ENCODE measurements around the gene NUP155.
"Not testable (repeated sequence)": the region's sequence is repeated elsewhere in the genome, so short reads cannot be mapped to it uniquely, and the experiment has no call there.

NUP155 gene

GRCh38 chr5:37370864-37371726 lies at the start of gene NUP155:
Gene NUP155, minus strand, starts transcription at chr5:37371106. Its CDS starts 129 bp downstream, at chr5:37370977.
- DNase-seq, result peak; percentile 52 to 97 (median 88)

DNA sequence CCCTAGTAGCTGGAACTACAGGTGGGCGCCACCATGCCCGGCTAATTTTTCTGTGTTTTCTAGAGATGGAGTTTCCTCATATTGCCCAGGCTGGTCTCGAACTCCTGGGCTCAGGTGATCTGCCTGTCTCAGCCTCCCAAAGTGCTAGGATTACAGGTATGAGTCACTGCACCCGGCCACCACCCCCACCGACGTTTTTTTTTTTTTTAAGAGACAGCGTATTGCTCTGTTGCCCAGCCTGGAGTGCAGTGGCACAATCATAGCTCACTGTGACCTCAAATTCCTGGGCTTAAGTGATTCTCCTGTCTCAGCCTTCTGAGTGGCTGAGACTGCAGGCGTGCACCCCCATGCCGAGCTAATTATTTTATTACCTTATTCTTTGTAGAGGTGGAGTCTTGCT lies 46.4 kb upstream of the NUP155 start:
- DNase-seq, result no peak

DNA sequence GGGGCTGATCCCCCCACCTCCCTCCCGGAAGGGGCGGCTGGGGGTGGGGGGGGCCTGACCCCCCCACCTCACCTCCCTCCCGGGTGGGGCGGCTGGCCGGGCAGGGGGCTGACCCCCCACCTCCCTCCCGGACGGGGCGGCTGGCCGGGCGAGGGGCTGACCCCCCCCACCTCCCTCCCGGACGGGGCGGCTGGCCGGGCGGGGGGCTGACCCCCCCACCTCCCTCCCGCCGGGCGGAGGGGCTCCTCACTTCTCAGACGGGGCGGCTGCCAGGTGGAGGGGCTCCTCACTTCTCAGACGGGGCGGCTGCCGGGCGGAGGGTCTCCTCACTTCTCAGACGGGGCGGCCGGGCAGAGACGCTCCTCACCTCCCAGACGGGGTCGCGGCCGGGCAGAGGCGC lies 44.5 kb upstream of the NUP155 start:
- DNase-seq, result not testable (repeated sequence)

DNA sequence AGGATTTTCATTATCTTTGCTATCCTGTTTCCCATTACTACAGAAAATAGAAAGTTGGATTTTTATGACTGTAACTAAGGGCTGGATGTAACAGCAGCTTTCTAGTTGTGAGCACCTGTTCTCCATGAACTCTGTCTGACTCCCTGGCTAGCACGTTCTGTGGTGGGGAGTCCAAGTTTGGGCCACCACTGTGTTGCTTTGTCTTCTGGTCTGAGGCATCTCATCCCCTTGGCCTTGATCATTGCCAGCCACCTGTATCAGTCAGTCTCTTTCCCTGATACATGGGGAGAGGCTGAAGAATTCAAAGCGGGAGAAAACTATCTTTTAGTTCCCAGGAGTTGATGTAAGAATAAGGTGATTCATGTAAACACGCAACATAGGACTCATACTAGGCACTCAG lies 41.6 kb upstream of the NUP155 start:
- no peak for DNase-seq

DNA sequence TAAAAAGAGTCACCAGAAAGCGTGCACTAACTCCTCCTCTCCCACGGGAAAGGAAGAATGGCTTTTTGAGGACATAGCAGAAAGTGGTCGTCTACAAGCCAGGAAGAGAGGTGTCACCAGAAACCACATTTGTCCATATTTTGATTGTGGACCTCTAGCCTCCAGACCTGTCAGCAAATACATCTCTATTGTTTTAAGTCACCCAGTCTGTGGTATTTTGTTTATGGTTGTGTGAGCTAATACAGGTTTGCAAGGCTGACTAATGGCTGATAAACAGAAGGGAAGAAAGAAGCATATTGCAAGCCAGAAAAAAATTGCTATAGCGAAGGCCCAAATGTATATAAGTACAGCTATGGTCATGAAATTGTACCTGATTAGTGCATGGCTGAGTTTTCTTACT lies 29.6 kb upstream of the NUP155 start:
- no peak for DNase-seq

- no peak for DNase-seq
Observed at GRCh38 chr5:37396352-37396751, 25.4 kb upstream of the NUP155 start.

GRCh38 chr5:37391591-37391990 lies 20.7 kb upstream of the NUP155 start:
- DNase-seq, result no peak

DNA sequence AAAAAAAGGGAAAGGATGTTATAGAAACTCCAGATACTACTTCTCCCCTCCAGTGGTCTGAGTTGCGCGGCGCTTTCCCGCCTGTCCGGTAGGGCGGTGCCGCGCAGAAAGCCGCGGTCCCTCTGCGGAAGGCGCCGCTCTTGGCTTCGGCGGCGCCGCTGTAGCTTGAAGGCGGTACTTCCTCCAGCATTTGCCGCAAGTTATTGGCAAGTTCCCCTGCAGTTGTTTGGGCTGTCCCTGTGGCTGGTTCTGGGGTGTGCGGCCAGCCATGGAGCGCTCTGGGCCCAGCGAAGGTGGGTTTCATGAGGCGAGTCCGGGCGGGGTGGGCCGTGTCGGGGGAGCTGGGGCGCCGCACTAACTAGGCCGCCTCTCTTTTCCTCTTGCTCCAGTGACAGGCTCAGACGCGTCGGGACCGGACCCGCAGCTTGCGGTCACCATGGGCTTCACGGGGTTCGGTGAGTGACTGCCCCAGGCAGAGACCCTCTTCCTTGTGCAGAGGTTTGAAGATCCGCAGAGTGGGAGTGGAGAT lies 8.3 kb upstream of the NUP155 start, which contains the start of gene WDR70:
Gene WDR70 (plus strand): TSS at position 219 of the 529 bp plus-strand sequence. CDS start 50 bp downstream, at position 269.
- DNase-seq, result peak; percentile 16 to 90 (median 78)

- DNase-seq, result not testable (repeated sequence)
Observed at GRCh38 chr5:37378066-37378465, 7.2 kb upstream of the NUP155 start.

- no peak for DNase-seq
Observed at GRCh38 chr5:37375091-37375490, 4.2 kb upstream of the NUP155 start.

DNA sequence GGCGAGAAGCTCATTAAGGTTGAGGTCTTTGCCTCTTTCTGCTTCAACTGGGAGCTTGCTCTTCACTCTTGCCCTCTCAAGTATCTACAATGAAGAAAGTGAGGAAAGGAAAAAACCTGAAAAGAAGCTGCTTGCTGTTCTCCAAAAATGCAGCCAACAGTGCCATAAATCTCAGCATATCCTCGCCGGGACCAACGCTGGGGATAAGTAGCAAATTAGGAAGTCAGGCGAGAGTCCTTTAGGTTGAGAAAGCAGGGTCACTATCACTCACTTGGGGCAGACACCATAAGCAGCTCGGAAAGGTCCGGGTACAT lies 399 bp downstream of the NUP155 start:
- no peak for DNase-seq

DNA sequence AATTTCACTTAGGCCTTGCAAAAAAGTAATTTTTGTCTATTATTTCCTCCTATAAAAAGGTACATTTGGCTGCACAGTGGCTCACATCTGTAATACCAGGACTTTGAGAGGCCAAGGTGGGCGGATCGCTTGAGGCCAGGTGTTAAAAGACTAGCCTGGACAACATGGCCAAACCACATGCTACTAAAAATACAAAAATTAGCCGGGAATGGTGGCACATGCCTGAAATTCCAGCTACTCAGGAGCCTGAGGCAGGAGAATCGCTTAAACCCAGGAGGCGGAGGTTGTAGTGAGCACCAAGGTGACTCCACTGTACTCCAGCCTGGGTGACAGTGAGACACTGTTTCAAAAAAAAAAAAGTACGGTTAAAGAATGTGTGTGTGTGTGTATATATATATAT lies 15.7 kb downstream of the NUP155 start:
- DNase-seq, result no peak

DNA sequence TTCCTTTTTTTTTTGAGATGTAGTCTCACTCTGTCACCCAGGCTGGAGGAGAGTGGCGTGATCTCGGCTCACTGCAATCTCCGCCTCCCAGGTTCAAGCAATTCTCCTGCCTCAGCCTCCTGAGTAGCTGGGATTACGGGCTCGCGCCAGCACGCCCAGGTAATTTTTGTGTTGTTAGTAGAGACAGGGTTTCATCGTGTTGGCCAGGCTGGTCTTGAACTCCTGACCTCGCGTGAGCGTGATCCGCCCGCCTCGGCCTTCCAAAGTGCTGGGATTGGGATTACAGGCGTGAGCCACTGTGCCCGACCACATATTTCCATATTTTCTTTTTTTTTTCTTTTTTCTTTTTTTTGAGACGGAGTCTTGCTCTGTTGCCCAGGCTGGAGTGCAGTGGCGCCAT lies 28.2 kb downstream of the NUP155 start:
- not testable (repeated sequence) for DNase-seq

- DNase-seq, result not testable (repeated sequence)
Observed at GRCh38 chr5:37334754-37335153, 36.2 kb downstream of the NUP155 start.

- DNase-seq, result no peak
Observed at GRCh38 chr5:37326536-37326935, 44.4 kb downstream of the NUP155 start.

- DNase-seq, result no peak
Observed at GRCh38 chr5:37323607-37324006, 47.3 kb downstream of the NUP155 start.

- DNase-seq, result no peak
Observed at GRCh38 chr5:37319037-37319782, 51.7 kb downstream of the NUP155 start.

DNA sequence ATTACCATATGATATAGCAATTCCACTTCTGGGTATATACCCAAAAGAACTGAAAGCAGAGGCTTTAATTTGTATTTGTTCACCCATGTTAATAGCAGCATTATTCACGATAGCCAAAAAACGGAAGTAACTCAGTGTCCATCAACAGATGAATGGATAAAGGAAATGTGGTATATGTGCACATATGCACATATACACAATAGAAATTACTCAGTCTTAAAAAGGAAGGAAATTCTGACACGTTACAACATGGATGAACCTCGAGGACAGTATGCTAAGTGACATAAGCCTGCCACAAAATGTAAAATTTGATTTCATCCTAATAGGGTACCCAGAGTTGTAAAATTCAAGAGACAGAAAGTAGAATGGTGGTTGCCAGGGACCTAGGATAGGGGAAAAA lies 54.9 kb downstream of the NUP155 start:
- no peak for DNase-seq

- no peak for DNase-seq
Observed at GRCh38 chr5:37310360-37310759, 60.5 kb downstream of the NUP155 start.

DNA sequence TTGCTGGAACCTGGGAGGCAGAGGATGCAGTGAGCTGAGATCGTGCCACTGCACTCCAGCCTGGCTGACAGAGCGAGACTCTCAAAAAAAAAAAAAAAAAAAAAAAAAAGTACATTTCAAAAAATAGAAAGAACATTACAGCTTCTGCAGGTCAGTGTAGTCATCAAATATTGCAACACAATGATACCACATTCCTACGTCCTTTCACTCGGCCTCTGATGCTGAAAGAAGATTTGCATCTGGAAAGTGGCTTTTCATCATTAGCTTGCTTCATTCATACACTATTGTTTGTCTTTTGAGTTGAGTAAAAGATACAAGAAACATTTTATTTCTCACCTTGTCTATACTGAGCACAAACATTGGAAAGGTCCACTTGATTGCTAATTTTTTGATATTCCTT lies 62.1 kb downstream of the NUP155 start:
- no peak for DNase-seq

- DNase-seq, result no peak
Observed at GRCh38 chr5:37304888-37305287, 66.0 kb downstream of the NUP155 start.

- not testable (repeated sequence) for DNase-seq
Observed at GRCh38 chr5:37296313-37296712, 74.6 kb downstream of the NUP155 start.
